Osteoblast (primary cell): ENCODE data around the gene TNFRSF1B. TPM values are rescaled to one million over a fixed set of nuclear protein-coding genes. Genes with fewer than 3 reads are reported as not detected.
A peak's percentile ranks its signal among the peaks of the same experiment; 100 is the strongest.

ENCODE experiments used
- DNase-seq: peaks from one replicate; pipeline ENCODE4 v3.0.0; 2011; ENCODE audit warnings: low spot score, mixed read lengths; ENCODE audit not compliant: insufficient read length; ENCODE audit errors: missing footprints
- H2AFZ ChIP-seq: 2 replicates; pipeline ENCODE4 v1.6.0; 2011; ENCODE audit warnings: mild to moderate bottlenecking, low read length
- H3K27ac ChIP-seq: 2 replicates; pipeline ENCODE4 v1.5.1; 2011; ENCODE audit warnings: mild to moderate bottlenecking, low read depth, low read length, moderate library complexity
- H3K27me3 ChIP-seq: 2 replicates; pipeline ENCODE4 v1.6.0; 2012; ENCODE audit warnings: mild to moderate bottlenecking, control low read depth, inconsistent platforms, low read length, moderate library complexity; ENCODE audit not compliant: insufficient read depth
- H3K36me3 ChIP-seq: 2 replicates; pipeline ENCODE4 v1.5.1; 2011; ENCODE audit warnings: mild to moderate bottlenecking, low read length, control low read depth, moderate library complexity; ENCODE audit not compliant: insufficient read depth
- H3K4me1 ChIP-seq: 2 replicates; pipeline ENCODE4 v1.5.1; 2011; ENCODE audit warnings: mild to moderate bottlenecking, low read length, control low read depth, moderate library complexity; ENCODE audit not compliant: insufficient read depth
- H3K4me2 ChIP-seq: 2 replicates; pipeline ENCODE4 v1.6.0; 2011; ENCODE audit warnings: mild to moderate bottlenecking, low read length; ENCODE audit not compliant: insufficient read depth
- H3K4me3 ChIP-seq: fragments of 200-600 bp; sonication (generic); 3 replicates; pipeline ENCODE4 v1.5.1; 2012; ENCODE audit warnings: mild to moderate bottlenecking, low read length, inconsistent platforms; ENCODE audit not compliant: insufficient read depth
- H3K79me2 ChIP-seq: 2 replicates; pipeline ENCODE4 v1.6.0; 2012; ENCODE audit warnings: mild to moderate bottlenecking, low read length, control low read depth, inconsistent platforms; ENCODE audit not compliant: insufficient read depth
- H3K9me3 ChIP-seq: 2 replicates; pipeline ENCODE4 v1.5.1; 2011; ENCODE audit warnings: low read depth, low read length, control low read depth
- H4K20me1 ChIP-seq: 2 replicates; pipeline ENCODE4 v1.6.0; 2012; ENCODE audit warnings: mild to moderate bottlenecking, low read length, control low read depth; ENCODE audit not compliant: insufficient read depth
- CTCF ChIP-seq: IDR thresholded peaks from 2 replicates; pipeline ENCODE4 v1.5.1; 2011; ENCODE audit warnings: mild to moderate bottlenecking, low read depth, low read length, moderate library complexity; ENCODE audit errors: extremely low read depth
- total RNA-seq: library from RNA; depleted of rRNA; stranded (reverse); fragments of >200 nt; gene quantifications from 2 replicates; pipeline ENCODE4 v1.2.3, GENCODE V29; 2012

The TNFRSF1B gene
- total RNA-seq, 1 donor = 12.7 TPM

GRCh38 chr1:12165342-12165741 lies 1.4 kb upstream of the TNFRSF1B start:
- no peak for TF ChIP-seq CTCF
- peaks cover 37% of the 10 kb centered on the region for H3K79me2 ChIP-seq
- H2AFZ ChIP-seq = no peak overlapping the region
- peak; percentile 30 for DNase-seq
- no peaks in the 10 kb centered on the region for H3K36me3 ChIP-seq
- no peak overlapping the region for H3K27ac ChIP-seq
- no peak overlapping the region for H3K4me3 ChIP-seq
- peaks cover 23% of the 10 kb centered on the region for H3K4me1 ChIP-seq
- H3K4me2 ChIP-seq = no peak overlapping the region
- peaks cover 14% of the 10 kb centered on the region for H4K20me1 ChIP-seq
- no peaks in the 10 kb centered on the region for H3K27me3 ChIP-seq
- H3K9me3 ChIP-seq = no peaks in the 10 kb centered on the region

DNA sequence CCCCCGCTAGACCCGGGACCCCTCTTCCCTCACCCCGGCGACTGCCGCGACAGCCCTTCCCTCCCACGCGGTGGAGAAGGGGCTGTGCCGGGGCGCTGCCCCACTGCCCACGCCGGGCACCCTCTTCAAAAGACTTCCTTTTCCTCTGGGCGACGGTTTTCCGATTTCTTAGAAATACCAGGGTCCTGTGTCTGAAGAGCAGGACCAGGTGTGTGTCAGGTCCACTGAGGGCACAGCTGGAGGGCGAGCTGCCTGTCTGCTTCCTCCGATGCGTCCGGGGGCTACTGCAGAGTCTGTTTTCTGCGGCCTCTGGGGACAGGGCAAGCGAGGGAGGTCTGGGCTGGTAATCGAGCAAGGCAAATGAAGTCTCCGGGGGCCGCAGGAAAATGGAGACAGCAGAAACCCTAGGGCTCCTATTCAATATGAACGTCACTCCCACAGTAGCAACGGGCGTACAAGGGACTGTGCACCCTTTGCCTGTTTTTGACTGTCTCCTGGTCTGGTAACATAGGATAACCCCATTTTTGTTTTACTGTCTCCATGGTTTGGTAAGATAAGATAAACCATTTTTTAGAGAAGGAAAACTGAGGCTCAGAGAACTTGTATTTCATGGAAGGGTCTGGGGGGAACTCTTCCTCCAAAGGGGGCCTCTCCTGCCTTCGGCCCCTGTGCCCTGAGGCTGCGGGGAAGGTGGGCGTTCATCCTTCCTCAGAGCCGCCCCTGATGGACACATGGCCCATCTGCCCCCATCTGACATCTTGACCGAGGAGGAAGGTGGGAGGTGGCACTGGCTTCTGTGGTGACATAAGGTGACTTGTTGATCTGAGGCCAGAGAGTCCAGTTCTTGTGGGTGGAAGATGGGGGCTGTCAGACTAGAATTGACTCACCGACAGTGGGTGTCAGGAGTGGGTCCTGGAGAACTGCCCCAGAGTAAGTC lies 970 bp downstream of the TNFRSF1B start:
- Histone ChIP-seq H4K20me1 (peaks cover 22% of the 10 kb centered on the region), H2AFZ (peak overlapping the region; percentile 29), H3K27ac (peak overlapping the region; percentile 51), H3K79me2 (peaks cover 56% of the 10 kb centered on the region), H3K27me3 (no peaks in the 10 kb centered on the region), H3K36me3 (no peaks in the 10 kb centered on the region), H3K4me3 (peak overlapping the region; percentile 77), H3K9me3 (no peaks in the 10 kb centered on the region), H3K4me1 (peaks cover 9% of the 10 kb centered on the region), H3K4me2 (peak overlapping the region; percentile 82)
- DNase-seq = peak; percentile 90
- no peak for TF ChIP-seq CTCF

GRCh38 chr1:12168451-12169160 lies 1.8 kb downstream of the TNFRSF1B start:
- Histone ChIP-seq H3K4me2 (peak overlapping the region; percentile 82), H3K27me3 (no peaks in the 10 kb centered on the region), H3K27ac (no peak overlapping the region), H3K9me3 (no peaks in the 10 kb centered on the region), H3K36me3 (no peaks in the 10 kb centered on the region), H3K79me2 (peaks cover 64% of the 10 kb centered on the region), H3K4me3 (peak overlapping the region; percentile 77), H2AFZ (no peak overlapping the region), H4K20me1 (peaks cover 25% of the 10 kb centered on the region), H3K4me1 (peaks cover 9% of the 10 kb centered on the region)
- no peak for TF ChIP-seq CTCF
- peak; percentile 95 for DNase-seq
